RWPE2 (cell line): ENCODE results near the gene NSMCE1.
"Not testable (repeated sequence)": the region's sequence is repeated elsewhere in the genome, so short reads cannot be mapped to it uniquely, and the experiment has no call there.

ENCODE experiments used
- ATAC-seq: fragments of 200-7000 bp; cut with Tn5 transposase; 3 replicates; pipeline ENCODE4 v1.9.1; 2021; ENCODE audit warnings: low read depth
- DNase-seq: peaks from one replicate; pipeline ENCODE4 v3.0.0-alpha.2; 2020; ENCODE audit warnings: low spot score
- H3K27ac ChIP-seq: fragments of 450-650 bp; 2 replicates; pipeline ENCODE4 v1.5.1; 2017; ENCODE audit warnings: mild to moderate bottlenecking; ENCODE audit not compliant: poor library complexity, severe bottlenecking
- H3K27me3 ChIP-seq: fragments of 250-450 bp; sonication (Bioruptor Pico); 2 replicates; pipeline ENCODE4 v1.5.1; 2021; ENCODE audit warnings: mild to moderate bottlenecking, moderate library complexity; ENCODE audit not compliant: insufficient read depth, poor library complexity, severe bottlenecking
- H3K36me3 ChIP-seq: fragments of 250-450 bp; sonication (Bioruptor Pico); 2 replicates; pipeline ENCODE4 v1.5.1; 2020; ENCODE audit warnings: low read depth, mild to moderate bottlenecking, moderate library complexity
- H3K4me1 ChIP-seq: fragments of 250-450 bp; sonication (Bioruptor Pico); 2 replicates; pipeline ENCODE4 v1.5.1; 2021; ENCODE audit warnings: mild to moderate bottlenecking, moderate library complexity; ENCODE audit not compliant: insufficient read depth, poor library complexity, severe bottlenecking
- H3K4me3 ChIP-seq: fragments of 250-450 bp; sonication (Bioruptor Pico); 2 replicates; pipeline ENCODE4 v1.5.1; 2021; ENCODE audit warnings: mild to moderate bottlenecking, moderate library complexity; ENCODE audit not compliant: severe bottlenecking
- H3K9me3 ChIP-seq: fragments of 250-450 bp; sonication (Bioruptor Pico); 2 replicates; pipeline ENCODE4 v1.5.1; 2021; ENCODE audit warnings: mild to moderate bottlenecking, moderate library complexity; ENCODE audit not compliant: severe bottlenecking
- TF ChIP-seq, protein P1 (sequence below): fragments of 450-650 bp; IDR thresholded peaks from one replicate; pipeline ENCODE4 v1.5.1; 2017; ENCODE audit warnings: mild to moderate bottlenecking, moderate library complexity; ENCODE audit not compliant: poor library complexity, severe bottlenecking

Gene NSMCE1

GRCh38 chr16:27284865-27285675 lies 16.5 kb upstream of the NSMCE1 start:
- Histone ChIP-seq H3K27me3 (no peaks in the 10 kb centered on the region), H3K4me3 (no peak overlapping the region), H3K9me3 (peaks cover 2% of the 10 kb centered on the region), H3K27ac (peak overlapping the region; percentile 87), H3K36me3 (no peaks in the 10 kb centered on the region), H3K4me1 (peaks cover 16% of the 10 kb centered on the region)
- DNase-seq (no peak), ATAC-seq (no peak)
- TF ChIP-seq, protein P1, sequence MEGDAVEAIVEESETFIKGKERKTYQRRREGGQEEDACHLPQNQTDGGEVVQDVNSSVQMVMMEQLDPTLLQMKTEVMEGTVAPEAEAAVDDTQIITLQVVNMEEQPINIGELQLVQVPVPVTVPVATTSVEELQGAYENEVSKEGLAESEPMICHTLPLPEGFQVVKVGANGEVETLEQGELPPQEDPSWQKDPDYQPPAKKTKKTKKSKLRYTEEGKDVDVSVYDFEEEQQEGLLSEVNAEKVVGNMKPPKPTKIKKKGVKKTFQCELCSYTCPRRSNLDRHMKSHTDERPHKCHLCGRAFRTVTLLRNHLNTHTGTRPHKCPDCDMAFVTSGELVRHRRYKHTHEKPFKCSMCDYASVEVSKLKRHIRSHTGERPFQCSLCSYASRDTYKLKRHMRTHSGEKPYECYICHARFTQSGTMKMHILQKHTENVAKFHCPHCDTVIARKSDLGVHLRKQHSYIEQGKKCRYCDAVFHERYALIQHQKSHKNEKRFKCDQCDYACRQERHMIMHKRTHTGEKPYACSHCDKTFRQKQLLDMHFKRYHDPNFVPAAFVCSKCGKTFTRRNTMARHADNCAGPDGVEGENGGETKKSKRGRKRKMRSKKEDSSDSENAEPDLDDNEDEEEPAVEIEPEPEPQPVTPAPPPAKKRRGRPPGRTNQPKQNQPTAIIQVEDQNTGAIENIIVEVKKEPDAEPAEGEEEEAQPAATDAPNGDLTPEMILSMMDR, result no peak

- TF ChIP-seq, protein P1, result no peak
- Histone ChIP-seq H3K4me3 (no peak overlapping the region), H3K9me3 (peaks cover 2% of the 10 kb centered on the region), H3K36me3 (no peaks in the 10 kb centered on the region), H3K4me1 (peaks cover 7% of the 10 kb centered on the region), H3K27ac (no peak overlapping the region), H3K27me3 (no peaks in the 10 kb centered on the region)
- ATAC-seq, result no peak
- DNase-seq, result no peak
Observed at GRCh38 chr16:27281243-27281642, 12.7 kb upstream of the NSMCE1 start.

DNA sequence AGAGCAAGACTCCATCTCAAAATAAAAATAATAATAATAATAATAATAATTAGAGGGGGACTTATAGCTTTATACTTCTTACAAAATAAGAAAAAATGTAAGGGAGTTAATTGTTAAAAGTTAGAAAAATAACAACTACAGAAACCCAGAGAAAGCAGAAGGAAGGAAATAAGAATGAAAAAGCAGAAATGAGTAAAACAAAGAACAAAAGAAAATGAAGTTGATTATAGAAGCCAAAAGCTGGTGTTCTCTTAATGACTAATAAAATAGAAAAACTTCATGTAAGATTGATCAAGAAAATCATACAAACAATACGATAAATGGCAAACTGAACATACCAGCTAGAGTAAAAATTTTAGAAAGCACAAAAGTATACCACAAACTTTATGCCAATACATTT lies 6.8 kb upstream of the NSMCE1 start:
- Histone ChIP-seq H3K4me3 (no peak overlapping the region), H3K4me1 (no peaks in the 10 kb centered on the region), H3K9me3 (no peaks in the 10 kb centered on the region), H3K27ac (no peak overlapping the region), H3K36me3 (no peaks in the 10 kb centered on the region), H3K27me3 (no peaks in the 10 kb centered on the region)
- TF ChIP-seq, protein P1, result no peak
- no peak for DNase-seq
- ATAC-seq, result no peak

GRCh38 chr16:27274424-27274874 lies 5.9 kb upstream of the NSMCE1 start:
- H3K36me3 ChIP-seq, H3K4me1 ChIP-seq, H3K27me3 ChIP-seq, H3K27ac ChIP-seq, ATAC-seq, H3K9me3 ChIP-seq, H3K4me3 ChIP-seq, DNase-seq: not testable (repeated sequence)

GRCh38 chr16:27273670-27274423 lies 5.3 kb upstream of the NSMCE1 start:
- Histone ChIP-seq H3K36me3 (no peaks in the 10 kb centered on the region), H3K9me3 (no peaks in the 10 kb centered on the region), H3K4me1 (peaks cover 8% of the 10 kb centered on the region), H3K27me3 (no peaks in the 10 kb centered on the region), H3K4me3 (no peak overlapping the region), H3K27ac (no peak overlapping the region)
- ATAC-seq (no peak), DNase-seq (no peak)
- TF ChIP-seq, protein P1, result no peak
